Osteocyte (in vitro differentiated cells): ENCODE measurements around the gene JAG1. TPM values are rescaled to one million over a fixed set of nuclear protein-coding genes. Genes with fewer than 3 reads are reported as not detected.

Experiments used
- DNase-seq: peaks from one replicate; pipeline ENCODE4 v3.0.0; 2021; ENCODE audit warnings: mixed read lengths; ENCODE audit not compliant: unreplicated experiment; ENCODE audit errors: extremely low spot score
- H3K27ac Mint-ChIP-seq: one replicate; pipeline ENCODE4 v1.8.0; 2021; ENCODE audit warnings: mild to moderate bottlenecking, mixed read lengths; ENCODE audit not compliant: unreplicated experiment
- H3K27me3 Mint-ChIP-seq: one replicate; pipeline ENCODE4 v1.8.0; 2021; ENCODE audit warnings: mixed read lengths; ENCODE audit not compliant: unreplicated experiment
- H3K36me3 Mint-ChIP-seq: one replicate; pipeline ENCODE4 v1.8.0; 2021; ENCODE audit warnings: mixed read lengths; ENCODE audit not compliant: unreplicated experiment
- H3K4me1 Mint-ChIP-seq: one replicate; pipeline ENCODE4 v1.8.0; 2021; ENCODE audit warnings: mixed read lengths; ENCODE audit not compliant: unreplicated experiment
- H3K4me3 Mint-ChIP-seq: one replicate; pipeline ENCODE4 v1.8.0; 2021; ENCODE audit warnings: mild to moderate bottlenecking, moderate library complexity, mixed read lengths; ENCODE audit not compliant: unreplicated experiment
- H3K9me3 Mint-ChIP-seq: one replicate; pipeline ENCODE4 v1.8.0; 2021; ENCODE audit warnings: mixed read lengths; ENCODE audit not compliant: unreplicated experiment
- total RNA-seq: library from RNA; stranded (reverse); gene quantifications from 2 replicates; pipeline ENCODE4 v1.2.1, GENCODE V29; 2021
- TF ChIP-seq, protein P1 (sequence below): fragments of 200-600 bp; sonication (generic); IDR thresholded peaks from 2 replicates; pipeline ENCODE4 v1.5.0; 2021; ENCODE audit warnings: antibody characterized with exemption, mild to moderate bottlenecking, moderate library complexity

Gene JAG1
- total RNA-seq, 1 donor from 2014 or later, result 254 TPM

DNA sequence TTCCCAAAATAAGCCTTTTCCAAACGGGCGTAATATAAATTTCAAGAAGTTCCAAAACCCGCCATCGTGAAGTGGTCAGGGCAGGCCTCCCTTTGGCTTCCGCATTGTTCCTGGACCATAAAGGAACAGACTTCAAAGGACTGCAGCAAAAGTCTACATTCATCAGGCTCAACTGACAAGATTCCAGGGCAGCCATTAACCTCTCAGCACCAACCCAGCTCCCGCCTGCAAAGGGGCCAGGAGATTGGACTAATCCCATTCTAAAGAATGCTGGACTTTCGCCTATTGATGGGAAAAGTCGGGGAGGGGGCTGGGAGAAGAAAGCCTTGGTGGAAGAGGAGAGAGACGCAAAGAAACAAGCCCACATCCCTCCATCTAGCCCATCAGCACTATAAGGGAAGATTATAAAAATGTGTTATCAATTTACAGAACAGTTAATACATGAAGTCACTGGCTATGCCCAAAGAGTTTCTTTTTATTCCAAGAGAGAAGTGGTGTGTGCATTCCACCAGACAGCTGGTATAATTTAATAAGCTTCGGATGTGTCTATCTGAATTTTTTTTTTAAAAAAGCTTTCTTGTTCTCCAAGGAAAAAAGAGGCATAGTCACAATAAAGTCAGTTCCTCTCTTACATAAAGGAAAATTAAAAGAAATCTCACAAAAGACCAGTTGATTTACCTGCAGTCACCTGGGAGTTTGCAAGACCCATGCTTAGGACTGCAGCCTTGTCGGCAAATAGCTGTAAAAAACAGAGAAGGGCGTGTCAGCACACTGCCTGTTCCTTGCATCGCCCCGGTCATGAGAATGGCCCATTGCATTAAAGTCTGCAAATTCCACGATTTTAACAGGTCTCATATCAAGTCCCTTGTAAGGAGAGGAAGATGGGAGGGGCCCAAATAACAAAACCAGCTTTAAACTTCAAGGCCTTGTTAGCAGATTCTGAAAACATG lies 17.8 kb downstream of the JAG1 start:
- H3K27ac Mint-ChIP-seq, result peak overlapping the region; percentile 96
- no peaks in the 10 kb centered on the region for H3K27me3 Mint-ChIP-seq
- TF ChIP-seq, protein P1, sequence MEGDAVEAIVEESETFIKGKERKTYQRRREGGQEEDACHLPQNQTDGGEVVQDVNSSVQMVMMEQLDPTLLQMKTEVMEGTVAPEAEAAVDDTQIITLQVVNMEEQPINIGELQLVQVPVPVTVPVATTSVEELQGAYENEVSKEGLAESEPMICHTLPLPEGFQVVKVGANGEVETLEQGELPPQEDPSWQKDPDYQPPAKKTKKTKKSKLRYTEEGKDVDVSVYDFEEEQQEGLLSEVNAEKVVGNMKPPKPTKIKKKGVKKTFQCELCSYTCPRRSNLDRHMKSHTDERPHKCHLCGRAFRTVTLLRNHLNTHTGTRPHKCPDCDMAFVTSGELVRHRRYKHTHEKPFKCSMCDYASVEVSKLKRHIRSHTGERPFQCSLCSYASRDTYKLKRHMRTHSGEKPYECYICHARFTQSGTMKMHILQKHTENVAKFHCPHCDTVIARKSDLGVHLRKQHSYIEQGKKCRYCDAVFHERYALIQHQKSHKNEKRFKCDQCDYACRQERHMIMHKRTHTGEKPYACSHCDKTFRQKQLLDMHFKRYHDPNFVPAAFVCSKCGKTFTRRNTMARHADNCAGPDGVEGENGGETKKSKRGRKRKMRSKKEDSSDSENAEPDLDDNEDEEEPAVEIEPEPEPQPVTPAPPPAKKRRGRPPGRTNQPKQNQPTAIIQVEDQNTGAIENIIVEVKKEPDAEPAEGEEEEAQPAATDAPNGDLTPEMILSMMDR, result no peak
- no peak overlapping the region for H3K4me3 Mint-ChIP-seq
- H3K9me3 Mint-ChIP-seq, result no peaks in the 10 kb centered on the region
- DNase-seq, result no peak
- peaks cover 99% of the 10 kb centered on the region for H3K4me1 Mint-ChIP-seq
- H3K36me3 Mint-ChIP-seq, result peaks cover 74% of the 10 kb centered on the region

DNA sequence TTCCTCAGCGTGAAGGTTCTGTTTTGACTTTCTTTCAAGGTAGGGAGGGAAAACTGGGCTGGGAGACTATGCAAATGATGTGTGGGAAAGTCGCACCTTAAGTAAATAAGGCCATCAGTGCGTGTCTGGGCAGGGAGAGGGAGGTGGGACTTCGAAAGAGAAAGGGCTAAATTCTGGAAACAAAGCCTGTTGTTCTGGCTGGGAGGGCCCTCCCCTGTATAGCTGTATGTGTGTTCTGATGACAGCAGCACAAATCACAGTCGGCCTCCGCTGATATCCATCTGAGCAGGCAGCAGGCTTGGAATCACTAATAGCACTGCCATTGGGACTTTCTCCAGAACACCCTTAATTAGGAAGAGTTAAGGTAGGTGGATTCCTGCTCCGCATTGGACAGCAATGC lies 19.2 kb downstream of the JAG1 start:
- Mint-ChIP-seq H3K36me3 (peaks cover 73% of the 10 kb centered on the region), H3K4me1 (peaks cover 99% of the 10 kb centered on the region), H3K27me3 (no peaks in the 10 kb centered on the region), H3K27ac (peak overlapping the region; percentile 96), H3K9me3 (no peaks in the 10 kb centered on the region), H3K4me3 (peak overlapping the region; percentile 24)
- no peak for DNase-seq
- TF ChIP-seq, protein P1, result no peak

DNA sequence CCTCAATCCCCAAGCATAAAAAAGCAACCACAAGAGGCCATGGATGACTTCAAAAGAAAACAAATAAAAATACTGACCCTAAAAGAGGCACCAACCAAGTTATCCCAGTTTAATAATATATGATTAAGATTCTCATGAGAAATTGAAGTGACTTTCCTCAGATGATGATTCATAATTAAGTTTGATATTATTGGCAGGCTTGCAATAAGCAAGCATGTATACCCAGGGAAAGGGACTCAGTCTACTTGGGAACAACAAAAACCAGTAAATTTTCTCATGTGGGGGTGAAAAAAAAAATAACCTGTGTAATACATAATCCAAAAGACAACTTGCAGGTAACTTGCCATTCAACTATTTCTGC lies 19.6 kb downstream of the JAG1 start:
- TF ChIP-seq, protein P1, result no peak
- Mint-ChIP-seq H3K4me3 (peak overlapping the region; percentile 24), H3K27ac (peak overlapping the region; percentile 96), H3K4me1 (peaks cover 99% of the 10 kb centered on the region), H3K27me3 (no peaks in the 10 kb centered on the region), H3K9me3 (no peaks in the 10 kb centered on the region), H3K36me3 (peaks cover 72% of the 10 kb centered on the region)
- DNase-seq, result no peak

DNA sequence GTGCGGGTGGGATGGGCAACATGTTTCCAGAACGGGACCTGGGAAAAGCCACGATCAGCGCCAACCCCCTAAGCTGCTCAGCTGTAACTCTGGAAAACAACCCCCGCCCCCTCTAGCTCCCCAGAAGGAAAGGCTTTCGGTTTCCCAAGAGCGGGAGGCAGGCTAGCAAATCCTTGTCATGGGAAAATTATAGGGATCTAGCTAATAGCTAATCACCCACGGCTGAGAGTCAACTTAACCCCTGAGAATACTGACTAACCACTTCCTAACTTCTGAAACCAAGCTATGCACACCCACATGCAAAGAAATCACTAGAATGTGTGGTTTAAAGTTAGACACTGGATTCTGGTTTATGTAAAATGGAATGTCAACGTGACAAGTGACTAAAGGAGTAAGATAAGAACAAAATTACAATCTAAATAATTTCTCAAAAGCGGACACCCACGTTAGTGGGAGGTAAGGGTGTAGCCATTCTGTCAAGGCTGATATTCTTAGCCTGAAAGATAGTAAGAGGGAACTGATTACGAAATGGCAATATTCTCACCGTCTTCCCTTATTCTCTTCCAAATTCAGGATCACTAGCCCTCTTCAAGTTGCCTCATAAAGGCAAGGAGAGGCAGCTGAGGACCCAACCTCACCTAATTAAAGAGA lies 20.1 kb downstream of the JAG1 start:
- H3K4me1 Mint-ChIP-seq, result peaks cover 99% of the 10 kb centered on the region
- H3K36me3 Mint-ChIP-seq, result peaks cover 74% of the 10 kb centered on the region

More for the DNA sequence above, 20.1 kb downstream of the JAG1 start:
- Mint-ChIP-seq H3K9me3 (no peaks in the 10 kb centered on the region), H3K27me3 (no peaks in the 10 kb centered on the region), H3K4me3 (peak overlapping the region; percentile 24), H3K27ac (peak overlapping the region; percentile 96)
- no peak for DNase-seq
- TF ChIP-seq, protein P1, result no peak
